Astrocyte of the hippocampus (primary cell): Measurements from ENCODE around the gene OR2D3.
"Not testable (repeated sequence)": the region's sequence is repeated elsewhere in the genome, so short reads cannot be mapped to it uniquely, and the experiment has no call there.

Experiments used
- DNase-seq: peaks from one replicate; pipeline ENCODE4 v3.0.0; 2011; ENCODE audit warnings: low read depth, low spot score

The OR2D3 gene

GRCh38 chr11:6928916-6929315 is 8.1 kb downstream of the OR2D3 start:
- no peak for DNase-seq

GRCh38 chr11:6931146-6931713 is 10.4 kb downstream of the OR2D3 start:
- DNase-seq = no peak

GRCh38 chr11:6932145-6932544 is 11.3 kb downstream of the OR2D3 start:
- DNase-seq = no peak

- no peak for DNase-seq
Observed at GRCh38 chr11:6941970-6942369, 21.2 kb downstream of the OR2D3 start.

GRCh38 chr11:6943131-6943530 is 22.3 kb downstream of the OR2D3 start:
- no peak for DNase-seq

GRCh38 chr11:6954248-6954647 is 33.4 kb downstream of the OR2D3 start:
- not testable (repeated sequence) for DNase-seq

- no peak for DNase-seq
Observed at GRCh38 chr11:6962141-6962540, 41.3 kb downstream of the OR2D3 start.

- no peak for DNase-seq
Observed at GRCh38 chr11:6962673-6963072, 41.9 kb downstream of the OR2D3 start.

GRCh38 chr11:6968816-6969215 is 48.0 kb downstream of the OR2D3 start:
- DNase-seq = peak; percentile 3

- DNase-seq = not testable (repeated sequence)
Observed at GRCh38 chr11:6969854-6970253, 49.1 kb downstream of the OR2D3 start.
